ENCODE data around the gene FGGY.

The FGGY gene

GRCh38 chr1:59484096-59484495 lies 187.2 kb downstream of the FGGY start:
- DNase-seq (ENCODE audit: low read depth, low spot score), result peak; percentile 90
- in situ Hi-C loops (cut with HindIII; ENCODE audit: low sequenced_read_pairs), result no loop called here
- no peak for TF ChIP-seq CTCF (IDR thresholded peaks at IDR 0.05; ENCODE audit: low read depth, low read length)
- no peak overlapping the region for H3K4me3 ChIP-seq (ENCODE audit: low read depth, low read length)

- in situ Hi-C loops (cut with HindIII; ENCODE audit: low sequenced_read_pairs), result no loop called here
- DNase-seq (ENCODE audit: low read depth, low spot score), result no peak
- TF ChIP-seq CTCF (IDR thresholded peaks at IDR 0.05; ENCODE audit: low read depth, low read length), result no peak
- H3K4me3 ChIP-seq (ENCODE audit: low read depth, low read length), result no peak overlapping the region
Measured at GRCh38 chr1:59485171-59485570, 188.3 kb downstream of the FGGY start.

- no peak overlapping the region for H3K4me3 ChIP-seq (ENCODE audit: low read depth, low read length)
- in situ Hi-C loops (cut with HindIII; ENCODE audit: low sequenced_read_pairs), result no loop called here
- no peak for DNase-seq (ENCODE audit: low read depth, low spot score)
- no peak for TF ChIP-seq CTCF (IDR thresholded peaks at IDR 0.05; ENCODE audit: low read depth, low read length)
Measured at GRCh38 chr1:59485949-59486348, 189.1 kb downstream of the FGGY start.

- no peak overlapping the region for H3K4me3 ChIP-seq (ENCODE audit: low read depth, low read length)
- in situ Hi-C loops (cut with HindIII; ENCODE audit: low sequenced_read_pairs), result no loop called here
- no peak for DNase-seq (ENCODE audit: low read depth, low spot score)
- no peak for TF ChIP-seq CTCF (IDR thresholded peaks at IDR 0.05; ENCODE audit: low read depth, low read length)
Measured at GRCh38 chr1:59486615-59487014, 189.7 kb downstream of the FGGY start.

- DNase-seq (ENCODE audit: low read depth, low spot score), result peak; percentile 22
- H3K4me3 ChIP-seq (ENCODE audit: low read depth, low read length), result no peak overlapping the region
- in situ Hi-C loops (cut with HindIII; ENCODE audit: low sequenced_read_pairs), result no loop called here
- no peak for TF ChIP-seq CTCF (IDR thresholded peaks at IDR 0.05; ENCODE audit: low read depth, low read length)
Measured at GRCh38 chr1:59487335-59488031, 190.6 kb downstream of the FGGY start.

- DNase-seq (ENCODE audit: low read depth, low spot score), result no peak
- no peak overlapping the region for H3K4me3 ChIP-seq (ENCODE audit: low read depth, low read length)
- in situ Hi-C loops (cut with HindIII; ENCODE audit: low sequenced_read_pairs), result no loop called here
- TF ChIP-seq CTCF (IDR thresholded peaks at IDR 0.05; ENCODE audit: low read depth, low read length), result no peak
Measured at GRCh38 chr1:59492500-59492899, 195.6 kb downstream of the FGGY start.
